Activated T-helper 9 cell treated with anti-CD3 and anti-CD28 coated beads, Interleukin-2, amount 50 U/mL, for 16 hours (primary cell): Measurements from ENCODE around the gene SLC25A13.

Source experiments
- DNase-seq: peaks from one replicate; pipeline ENCODE4 v3.0.0-alpha.2; 2020; ENCODE audit warnings: low read depth

SLC25A13 gene

GRCh38 chr7:96238976-96239766, 82.7 kb downstream of the SLC25A13 start:
- no peak for DNase-seq

- DNase-seq = no peak
Measured at GRCh38 chr7:96238474-96238873, 83.4 kb downstream of the SLC25A13 start.

- no peak for DNase-seq
Measured at GRCh38 chr7:96237040-96237439, 84.9 kb downstream of the SLC25A13 start.

- no peak for DNase-seq
Measured at GRCh38 chr7:96236198-96237039, 85.5 kb downstream of the SLC25A13 start.

GRCh38 chr7:96235281-96235680, 86.6 kb downstream of the SLC25A13 start:
- no peak for DNase-seq

GRCh38 chr7:96233528-96234154, 88.3 kb downstream of the SLC25A13 start:
- no peak for DNase-seq

- no peak for DNase-seq
Measured at GRCh38 chr7:96233084-96233483, 88.8 kb downstream of the SLC25A13 start.

GRCh38 chr7:96228760-96229159, 93.1 kb downstream of the SLC25A13 start:
- DNase-seq = no peak

GRCh38 chr7:96225251-96225650, 96.6 kb downstream of the SLC25A13 start:
- no peak for DNase-seq

- DNase-seq = no peak
Measured at GRCh38 chr7:96224685-96225084, 97.2 kb downstream of the SLC25A13 start.

- DNase-seq = no peak
Measured at GRCh38 chr7:96224073-96224472, 97.8 kb downstream of the SLC25A13 start.

- DNase-seq = no peak
Measured at GRCh38 chr7:96221888-96222287, 100.0 kb downstream of the SLC25A13 start.

GRCh38 chr7:96219378-96220130, 102.3 kb downstream of the SLC25A13 start:
- DNase-seq = no peak

- no peak for DNase-seq
Measured at GRCh38 chr7:96218664-96219243, 103.1 kb downstream of the SLC25A13 start.

GRCh38 chr7:96217147-96217546, 104.8 kb downstream of the SLC25A13 start:
- DNase-seq = no peak

GRCh38 chr7:96216373-96216772, 105.5 kb downstream of the SLC25A13 start:
- DNase-seq = no peak

GRCh38 chr7:96212474-96212873, 109.4 kb downstream of the SLC25A13 start:
- DNase-seq = no peak

- no peak for DNase-seq
Measured at GRCh38 chr7:96211954-96212353, 109.9 kb downstream of the SLC25A13 start.

- DNase-seq = no peak
Measured at GRCh38 chr7:96205665-96206064, 116.2 kb downstream of the SLC25A13 start.

GRCh38 chr7:96204601-96205000, 117.3 kb downstream of the SLC25A13 start:
- no peak for DNase-seq

GRCh38 chr7:96203786-96204185, 118.1 kb downstream of the SLC25A13 start:
- no peak for DNase-seq

GRCh38 chr7:96202102-96202501, 119.8 kb downstream of the SLC25A13 start:
- no peak for DNase-seq
